Adrenal gland (tissue), 12 donors: ENCODE data around the gene AUNIP. TPM values are rescaled to one million over a fixed set of nuclear protein-coding genes. Genes with fewer than 3 reads are reported as not detected.
A peak's percentile ranks its signal among the peaks of the same experiment; 100 is the strongest.

Source experiments
- DNase-seq, 7 donors: peaks; one replicate each; pipeline ENCODE4 v3.0.0-alpha.2; 2019 to 2020
- H3K27ac ChIP-seq, 5 donors: fragments of 200-600 bp; sonication (generic) in 4 of 5; 1 replicate in 3 of 5; 2 replicates in 2 of 5; pipeline versions ENCODE4 v1.5.1 to v1.8.0; 2016 to 2020; ENCODE audit warnings: mild to moderate bottlenecking in 1 of 5
- H3K27me3 ChIP-seq: fragments of 200-600 bp; 2 replicates; pipeline ENCODE4 v1.8.0; 2021
- H3K36me3 ChIP-seq, 2 donors: fragments of 200-600 bp; replicated peaks in 1 of 2; 1 replicate in 1 of 2; 2 replicates in 1 of 2; pipeline versions ENCODE4 v1.5.1 to v1.8.0; 2018 to 2022
- H3K4me1 ChIP-seq, 2 donors: fragments of 200-600 bp; replicated peaks in 1 of 2; 1 replicate in 1 of 2; 2 replicates in 1 of 2; pipeline versions ENCODE4 v1.5.1 to v1.8.0; 2018 to 2021
- H3K4me3 ChIP-seq, 4 donors: fragments of 200-600 bp; sonication (generic) in 3 of 4; one replicate each; pipeline ENCODE4 v1.5.1; 2016 to 2018
- H3K9me3 ChIP-seq, 3 donors: fragments of 200-600 bp; sonication (generic) in 1 of 3; replicated peaks in 1 of 3; 1 replicate in 2 of 3; 2 replicates in 1 of 3; pipeline versions ENCODE4 v1.5.1 to v1.8.0; 2016 to 2021
- POLR2A ChIP-seq, 2 donors: fragments of 450-650 bp; IDR thresholded peaks; one replicate each; pipeline ENCODE4 v1.6.1; 2017; ENCODE audit warnings: antibody characterized with exemption in 2 of 2, mild to moderate bottlenecking in 2 of 2, moderate library complexity in 1 of 2
- WGBS, 4 donors: extraction: QIAGEN DNeasy Blood & Tissue Kit in 2 of 4; methylation state at CpG; one replicate each; pipeline versions ENCODE4 v1.1.5 to v1.1.7; 2013 to 2017; 5-methylcytosine and 5-hydroxymethylcytosine counted together
- intact Hi-C, 2 donors: fragments of 100-400 bp; cut with DNase I; formaldehyde crosslinking; loops; one replicate each; pipeline versions ENCODE4 v1.14.1 to v1.15.0; 2022 to 2023
- polyA plus RNA-seq, 3 donors: library from polyadenylated mRNA; stranded (reverse); fragments of 200-250 nt in 2 of 3; fragments of 350-450 nt in 1 of 3; fragmentation: Illumina TruSeq in 1 of 3; extraction: RNeasy Lipid Tissue Mini Kit (QIAGEN cat#74804) in 1 of 3; gene quantifications; one replicate each; pipeline ENCODE4 v1.2.3, GENCODE V29; 2013 to 2014
- total RNA-seq, 9 donors: library from RNA; depleted of rRNA in 4 of 9; stranded (reverse); fragments of >200 nt in 4 of 9; fragments of 120-200 nt in 1 of 9; fragmentation: NEBNext Ultra II Directional in 1 of 9; extraction: Animal tissue kit (Norgen Biotek cat#: 25700) in 1 of 9; gene quantifications; one replicate each; pipeline versions ENCODE4 v1.1.0 to v1.2.4, GENCODE V29; 2013 to 2023
- TF ChIP-seq, protein P1 (sequence below), 6 experiments: fragments of 450-650 bp in 4 of 6; fragments of 200-600 bp in 2 of 6; sonication (generic) in 1 of 6; IDR thresholded peaks; 1 replicate in 5 of 6; 2 replicates in 1 of 6; pipeline versions ENCODE4 v1.5.1 to v1.8.0; 2016 to 2021; ENCODE audit warnings: antibody characterized with exemption in 6 of 6, mild to moderate bottlenecking in 2 of 6, moderate library complexity in 1 of 6
- donor health status: healthy with polysubstance abuse.
- donor health status: Bipolar disorder and iron deficiency.
- donor health status: DM: yes; HTN: yes; CAD: no.
- donor health status: DM: no; HTN: no; CAD: no.
- donor health status: DM: no; HTN: no; CAD: no.
- donor health status: DM: yes; HTN: yes; CAD: no.

The AUNIP gene
- total and polyA plus RNA-seq, 12 donors = 0.24 to 3.4 (median 0.78) TPM

DNA sequence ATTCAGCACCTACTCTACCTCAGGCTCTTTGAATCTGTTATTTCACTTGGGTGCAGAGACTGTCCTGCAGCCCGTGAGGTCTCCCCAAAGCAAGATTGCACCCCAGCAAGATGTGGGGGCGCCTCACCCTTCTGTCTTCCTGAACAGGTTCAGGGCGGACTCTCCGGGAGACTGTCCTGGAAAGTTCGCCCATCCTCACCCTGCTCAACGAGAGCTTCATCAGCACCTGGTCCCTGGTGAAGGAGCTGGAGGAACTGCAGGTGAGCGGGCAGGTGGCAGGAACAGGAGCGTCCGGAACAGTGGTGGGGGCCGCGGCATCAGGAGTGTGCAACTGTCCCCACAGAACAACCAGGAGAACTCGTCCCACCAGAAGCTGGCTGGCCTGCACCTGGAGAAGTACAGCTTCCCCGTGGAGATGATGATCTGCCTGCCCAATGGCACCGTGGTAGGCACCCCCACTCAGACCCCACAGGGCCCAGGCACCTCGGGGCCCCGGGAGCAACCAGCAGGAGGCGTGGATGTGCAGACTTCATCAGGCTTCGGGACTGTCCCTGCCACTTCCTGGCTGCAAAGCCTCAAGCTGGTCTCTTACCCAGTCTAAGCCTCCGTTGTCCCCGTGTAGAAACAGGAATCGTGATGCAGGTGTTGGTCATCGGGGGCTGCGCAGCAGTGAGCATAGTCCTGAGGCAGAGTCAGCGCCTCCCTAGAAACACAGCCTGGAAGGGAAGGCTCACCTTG, 45.4 kb downstream of the AUNIP start:
- peak in 1 of 7 donors; percentile 17 for DNase-seq
- H3K27me3 ChIP-seq = no peaks in the 10 kb centered on the region
- no peak for TF ChIP-seq POLR2A (IDR thresholded peaks at IDR 0.05)
- TF ChIP-seq, protein P1, sequence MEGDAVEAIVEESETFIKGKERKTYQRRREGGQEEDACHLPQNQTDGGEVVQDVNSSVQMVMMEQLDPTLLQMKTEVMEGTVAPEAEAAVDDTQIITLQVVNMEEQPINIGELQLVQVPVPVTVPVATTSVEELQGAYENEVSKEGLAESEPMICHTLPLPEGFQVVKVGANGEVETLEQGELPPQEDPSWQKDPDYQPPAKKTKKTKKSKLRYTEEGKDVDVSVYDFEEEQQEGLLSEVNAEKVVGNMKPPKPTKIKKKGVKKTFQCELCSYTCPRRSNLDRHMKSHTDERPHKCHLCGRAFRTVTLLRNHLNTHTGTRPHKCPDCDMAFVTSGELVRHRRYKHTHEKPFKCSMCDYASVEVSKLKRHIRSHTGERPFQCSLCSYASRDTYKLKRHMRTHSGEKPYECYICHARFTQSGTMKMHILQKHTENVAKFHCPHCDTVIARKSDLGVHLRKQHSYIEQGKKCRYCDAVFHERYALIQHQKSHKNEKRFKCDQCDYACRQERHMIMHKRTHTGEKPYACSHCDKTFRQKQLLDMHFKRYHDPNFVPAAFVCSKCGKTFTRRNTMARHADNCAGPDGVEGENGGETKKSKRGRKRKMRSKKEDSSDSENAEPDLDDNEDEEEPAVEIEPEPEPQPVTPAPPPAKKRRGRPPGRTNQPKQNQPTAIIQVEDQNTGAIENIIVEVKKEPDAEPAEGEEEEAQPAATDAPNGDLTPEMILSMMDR (IDR thresholded peaks at IDR 0.05) = no peak
- H3K4me1 ChIP-seq = peaks cover 0 to 14% of the 10 kb centered on the region in 2 donors
- H3K36me3 ChIP-seq = peaks cover 0 to 55% of the 10 kb centered on the region in 2 donors
- no peak overlapping the region for H3K27ac ChIP-seq
- intact Hi-C loops = no loop called here
- H3K4me3 ChIP-seq = no peak overlapping the region
- H3K9me3 ChIP-seq = no peaks in the 10 kb centered on the region
- WGBS, 4 donors = 74 to 90% (median 86%) methylated on average over 13 to 24 of the region's 24 CpGs

DNA sequence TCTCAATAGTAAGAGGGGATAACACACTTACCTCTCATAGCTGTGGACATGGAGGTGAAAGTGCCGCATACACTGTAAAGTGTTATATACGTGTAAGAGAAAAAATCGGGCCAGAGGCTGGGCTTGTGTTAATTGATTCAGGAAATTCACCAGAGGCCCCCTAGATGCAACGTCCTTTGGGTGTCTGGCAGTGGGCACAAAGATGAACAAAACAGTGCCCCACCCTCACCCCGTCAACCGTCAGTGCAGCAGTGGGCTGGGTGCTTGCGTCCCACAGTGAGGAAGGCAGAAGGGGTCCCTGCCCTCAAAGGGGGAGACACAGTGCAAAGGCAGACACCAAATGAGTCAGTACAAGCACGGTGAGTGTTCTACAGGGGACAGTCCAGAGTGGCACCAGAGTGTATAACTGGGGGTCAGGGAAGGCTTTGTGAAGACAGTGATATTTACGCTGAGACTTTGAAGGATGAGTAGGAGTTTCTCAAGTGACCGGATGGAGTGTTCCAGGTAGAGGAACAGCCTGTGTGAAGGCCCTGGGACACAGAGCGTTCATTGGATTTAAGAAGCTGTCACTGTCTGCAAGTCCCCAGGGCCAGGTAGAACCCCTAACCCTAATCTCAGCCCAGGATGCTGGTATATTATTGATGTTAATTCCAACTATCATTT, 46.1 kb downstream of the AUNIP start:
- Histone ChIP-seq H3K27ac (no peak overlapping the region), H3K4me1 (peaks cover 0 to 7% of the 10 kb centered on the region in 2 donors), H3K36me3 (peaks cover 0 to 62% of the 10 kb centered on the region in 2 donors), H3K9me3 (no peaks in the 10 kb centered on the region), H3K4me3 (no peak overlapping the region), H3K27me3 (no peaks in the 10 kb centered on the region)
- WGBS, 4 donors = 81 to 83% (median 83%) methylated on average over 10 to 11 of the region's 11 CpGs
- peak in 1 of 7 donors; percentile 5 for DNase-seq
- intact Hi-C loops = no loop called here
- TF ChIP-seq POLR2A (IDR thresholded peaks at IDR 0.05) = no peak

DNA sequence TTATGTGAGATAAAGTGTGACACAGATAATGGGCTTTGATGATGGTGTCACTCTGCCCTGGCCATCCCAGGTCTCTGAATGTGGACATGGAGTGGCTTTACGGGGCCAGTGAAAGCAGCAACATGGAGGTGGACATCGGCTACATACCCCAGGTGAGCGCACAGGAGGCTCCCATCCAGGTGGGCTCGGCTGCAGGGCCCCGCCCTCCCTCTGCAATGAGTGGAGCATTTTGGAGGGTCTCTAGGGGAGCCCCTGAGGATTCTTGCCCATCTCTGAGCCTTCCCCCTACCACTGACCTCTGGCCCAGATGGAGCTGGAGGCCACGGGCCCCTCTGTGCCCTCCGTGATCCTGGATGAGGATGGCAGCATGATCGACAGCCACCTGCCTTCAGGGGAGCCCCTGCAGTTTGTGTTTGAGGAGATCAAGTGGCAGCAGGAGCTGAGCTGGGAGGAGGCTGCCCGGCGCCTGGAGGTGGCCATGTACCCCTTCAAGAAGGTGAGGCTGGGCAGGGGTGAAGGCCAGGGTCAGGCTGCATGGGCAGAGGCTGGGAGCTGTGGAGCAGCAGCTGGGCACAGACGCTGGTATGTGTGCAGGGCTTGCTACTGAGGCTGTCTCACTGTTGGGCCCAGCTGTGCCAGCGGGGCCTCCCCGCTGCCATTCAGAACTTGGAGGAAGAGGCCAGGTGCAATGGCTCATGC, 47.7 kb downstream of the AUNIP start:
- Histone ChIP-seq H3K27me3 (no peaks in the 10 kb centered on the region), H3K27ac (no peak overlapping the region), H3K9me3 (no peaks in the 10 kb centered on the region), H3K4me1 (peaks cover 0 to under 1% of the 10 kb centered on the region in 2 donors), H3K36me3 (peaks cover 0 to 68% of the 10 kb centered on the region in 2 donors), H3K4me3 (no peak overlapping the region)
- DNase-seq = no peak
- WGBS, 4 donors = 79 to 88% (median 81%) methylated on average over 11 to 13 of the region's 13 CpGs
- intact Hi-C loops = no loop called here
- no peak for TF ChIP-seq POLR2A (IDR thresholded peaks at IDR 0.05)
- TF ChIP-seq, protein P1 (IDR thresholded peaks at IDR 0.05) = no peak

DNA sequence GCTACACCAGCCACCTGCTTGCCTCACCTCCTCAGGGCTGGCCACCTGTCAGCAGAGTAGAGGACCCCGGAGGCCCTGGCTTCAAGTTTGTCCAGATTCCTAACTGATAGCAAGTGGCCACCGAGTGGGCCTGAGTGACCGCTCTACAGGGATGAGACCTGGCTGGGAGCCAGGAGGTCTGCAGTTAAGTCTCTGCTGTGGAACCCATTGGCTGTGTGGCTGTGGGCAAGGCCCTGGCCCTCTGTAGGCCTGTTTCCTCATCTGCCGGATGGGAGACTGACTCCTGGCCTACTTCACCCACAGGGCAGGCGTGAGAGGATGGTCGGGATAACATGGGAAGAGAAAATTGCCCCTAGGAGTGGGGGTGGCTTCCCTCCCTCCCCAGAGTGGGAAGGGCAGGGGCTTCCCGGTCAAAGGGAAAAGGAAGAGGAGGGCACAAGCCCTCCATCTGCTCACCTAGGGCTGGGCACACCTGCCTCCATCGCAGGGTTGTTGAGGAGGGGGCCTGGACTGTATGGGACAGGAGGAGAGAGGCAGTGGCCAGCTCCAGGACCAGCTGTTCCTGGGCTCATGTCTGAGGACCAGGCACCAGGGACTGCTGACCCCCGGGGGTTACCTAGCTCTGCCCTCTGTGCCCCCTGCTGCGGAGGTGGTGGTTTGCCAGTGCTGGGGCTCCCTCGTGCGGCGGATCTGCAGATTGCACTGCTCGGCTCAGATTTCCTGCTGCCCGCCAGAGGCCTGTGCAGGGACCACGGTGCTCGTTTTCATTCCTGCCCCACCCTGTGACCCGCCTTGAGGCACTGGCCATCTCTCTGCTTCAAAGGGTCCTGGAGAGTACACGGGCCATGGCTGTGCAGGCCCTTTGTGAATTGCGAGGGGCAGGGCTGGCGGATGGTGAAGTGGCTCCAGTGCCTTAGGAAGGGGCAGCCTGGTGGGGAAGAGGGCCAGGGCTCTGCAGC, 48.6 kb downstream of the AUNIP start:
- peaks cover 5 to 10% of the 10 kb centered on the region in 2 donors for H3K4me1 ChIP-seq
- no peak for TF ChIP-seq POLR2A (IDR thresholded peaks at IDR 0.05)
- TF ChIP-seq, protein P1 (IDR thresholded peaks at IDR 0.05) = peak; percentile 68 to 95 (median 90)
- intact Hi-C loops = no loop called here
- no peaks in the 10 kb centered on the region for H3K9me3 ChIP-seq
- 26 to 59% (median 33%) methylated on average over 11 to 21 of the region's 21 CpGs for WGBS, 4 donors
- peak; percentile 65 to 87 (median 75) for DNase-seq
- no peak overlapping the region for H3K4me3 ChIP-seq
- peaks cover 0 to 59% of the 10 kb centered on the region in 2 donors for H3K36me3 ChIP-seq
- no peaks in the 10 kb centered on the region for H3K27me3 ChIP-seq
- H3K27ac ChIP-seq = no peak overlapping the region
